Astrocyte (in vitro differentiated cells and primary cell): Measurements from ENCODE around the gene PSMC2. TPM values are rescaled to one million over a fixed set of nuclear protein-coding genes. Genes with fewer than 3 reads are reported as not detected.

Experiments used
- DNase-seq: peaks from one replicate; pipeline ENCODE4 v3.0.0-alpha.2; 2010; ENCODE audit warnings: low read depth
- FAIRE-seq: peaks from 2 replicates; lab custom pipeline; 2011; peaks lifted over from hg19 to GRCh38; lab: Jason Lieb, UNC
- H2AFZ ChIP-seq: 2 replicates; pipeline ENCODE4 v1.6.0; 2012; ENCODE audit warnings: low read depth, low read length, inconsistent platforms
- H3K27ac ChIP-seq: 2 replicates; pipeline ENCODE4 v1.5.1; 2011; ENCODE audit warnings: low read depth, low read length, inconsistent platforms
- H3K27me3 ChIP-seq: 2 replicates; pipeline ENCODE4 v1.6.0; 2011; ENCODE audit warnings: low read length, inconsistent platforms; ENCODE audit not compliant: insufficient read depth
- H3K36me3 ChIP-seq: 2 replicates; pipeline ENCODE4 v1.5.1; 2011; ENCODE audit warnings: low read length, inconsistent platforms; ENCODE audit not compliant: insufficient read depth
- H3K4me1 ChIP-seq: 2 replicates; pipeline ENCODE4 v1.5.1; 2011; ENCODE audit warnings: low read length, inconsistent platforms; ENCODE audit not compliant: insufficient read depth
- H3K4me2 ChIP-seq: 2 replicates; pipeline ENCODE4 v1.6.0; 2012; ENCODE audit warnings: low read length, inconsistent platforms
- H3K4me3 ChIP-seq: 2 replicates; pipeline ENCODE4 v1.5.1; 2011; ENCODE audit warnings: low read depth, mild to moderate bottlenecking, low read length, inconsistent platforms; ENCODE audit not compliant: insufficient read depth
- H3K79me2 ChIP-seq: 2 replicates; pipeline ENCODE4 v1.6.0; 2012; ENCODE audit warnings: mild to moderate bottlenecking, low read length, inconsistent platforms; ENCODE audit not compliant: insufficient read depth
- H3K9ac ChIP-seq: 2 replicates; pipeline ENCODE4 v1.6.0; 2012; ENCODE audit warnings: mild to moderate bottlenecking, low read length, inconsistent platforms
- H3K9me3 ChIP-seq: 2 replicates; pipeline ENCODE4 v1.5.1; 2012; ENCODE audit warnings: low read depth, mild to moderate bottlenecking, low read length, inconsistent platforms; ENCODE audit not compliant: insufficient read depth
- H4K20me1 ChIP-seq: 2 replicates; pipeline ENCODE4 v1.6.0; 2012; ENCODE audit warnings: low read length, inconsistent platforms; ENCODE audit not compliant: insufficient read depth
- H3K27ac Mint-ChIP-seq: one replicate; pipeline ENCODE4 v1.8.0; 2021; ENCODE audit warnings: mild to moderate bottlenecking, mixed read lengths; ENCODE audit not compliant: unreplicated experiment
- H3K27me3 Mint-ChIP-seq: one replicate; pipeline ENCODE4 v1.8.0; 2021; ENCODE audit warnings: low read depth, mixed read lengths; ENCODE audit not compliant: unreplicated experiment
- H3K36me3 Mint-ChIP-seq: one replicate; pipeline ENCODE4 v1.8.0; 2021; ENCODE audit warnings: low read depth, mixed read lengths; ENCODE audit not compliant: unreplicated experiment
- H3K4me1 Mint-ChIP-seq: one replicate; pipeline ENCODE4 v1.8.0; 2021; ENCODE audit warnings: low read depth, mixed read lengths; ENCODE audit not compliant: unreplicated experiment
- H3K4me3 Mint-ChIP-seq: one replicate; pipeline ENCODE4 v1.8.0; 2021; ENCODE audit warnings: mild to moderate bottlenecking, moderate library complexity, mixed read lengths; ENCODE audit not compliant: unreplicated experiment
- H3K9me3 Mint-ChIP-seq: one replicate; pipeline ENCODE4 v1.8.0; 2021; ENCODE audit warnings: mild to moderate bottlenecking, mixed read lengths; ENCODE audit not compliant: unreplicated experiment
- CTCF ChIP-seq: IDR thresholded peaks from 2 replicates; pipeline ENCODE4 v1.5.1; 2011; ENCODE audit warnings: low read depth, mild to moderate bottlenecking, inconsistent platforms, low read length, moderate library complexity; ENCODE audit not compliant: insufficient read depth
- EZH2 ChIP-seq: IDR thresholded peaks from 2 replicates; pipeline ENCODE4 v1.6.1; 2012; ENCODE audit warnings: mild to moderate bottlenecking, low read length, inconsistent platforms; ENCODE audit not compliant: insufficient read depth
- total RNA-seq: library from RNA; stranded (reverse); gene quantifications from 2 replicates; pipeline ENCODE4 v1.2.1, GENCODE V29; 2021

Gene PSMC2
- total RNA-seq, 1 donor from 2014 or later = 146 TPM

- H3K4me1 ChIP-seq = peaks cover 11% of the 10 kb centered on the region
- DNase-seq (no peak), FAIRE-seq (no peak)
- H2AFZ ChIP-seq = no peak overlapping the region
- Mint-ChIP-seq H3K4me3 (no peak overlapping the region), H3K36me3 (peaks cover 29% of the 10 kb centered on the region), H3K27ac (no peak overlapping the region), H3K4me1 (peaks cover 4% of the 10 kb centered on the region), H3K9me3 (no peaks in the 10 kb centered on the region), H3K27me3 (no peaks in the 10 kb centered on the region)
- peaks cover 52% of the 10 kb centered on the region for H3K36me3 ChIP-seq
- no peaks in the 10 kb centered on the region for H3K9me3 ChIP-seq
- no peak overlapping the region for H3K4me2 ChIP-seq
- H3K9ac ChIP-seq = no peak overlapping the region
- H3K4me3 ChIP-seq = no peak overlapping the region
- peaks cover 3% of the 10 kb centered on the region for H4K20me1 ChIP-seq
- no peak overlapping the region for H3K27ac ChIP-seq
- TF ChIP-seq CTCF (no peak), EZH2 (no peak)
- H3K79me2 ChIP-seq = peaks cover 38% of the 10 kb centered on the region
- no peaks in the 10 kb centered on the region for H3K27me3 ChIP-seq
These were observed 46.0 kb upstream of the PSMC2 start for GRCh38 chr7:103301441-103301840.

- TF ChIP-seq CTCF = no peak
- H2AFZ ChIP-seq = no peak overlapping the region
- no peak overlapping the region for H3K27ac ChIP-seq
- H3K79me2 ChIP-seq = peaks cover 22% of the 10 kb centered on the region
- H3K27me3 ChIP-seq = no peaks in the 10 kb centered on the region
- H3K4me2 ChIP-seq = no peak overlapping the region
- no peaks in the 10 kb centered on the region for H3K9me3 Mint-ChIP-seq
- FAIRE-seq = no peak
- DNase-seq = no peak
- no peaks in the 10 kb centered on the region for H3K4me1 ChIP-seq
- H3K27me3 Mint-ChIP-seq = no peaks in the 10 kb centered on the region
- H3K4me1 Mint-ChIP-seq = peaks cover 1% of the 10 kb centered on the region
- no peak overlapping the region for H3K27ac Mint-ChIP-seq
- H3K9ac ChIP-seq = no peak overlapping the region
- peaks cover 24% of the 10 kb centered on the region for H3K36me3 Mint-ChIP-seq
- H3K4me3 ChIP-seq = no peak overlapping the region
- peaks cover 70% of the 10 kb centered on the region for H3K36me3 ChIP-seq
- no peaks in the 10 kb centered on the region for H3K9me3 ChIP-seq
- no peak overlapping the region for H3K4me3 Mint-ChIP-seq
- peaks cover 4% of the 10 kb centered on the region for H4K20me1 ChIP-seq
These were observed 39.8 kb upstream of the PSMC2 start for GRCh38 chr7:103307503-103308231.

GRCh38 chr7:103314852-103315251, 32.6 kb upstream of the PSMC2 start:
- peaks cover 7% of the 10 kb centered on the region for H3K36me3 Mint-ChIP-seq
- Histone ChIP-seq H3K4me3 (no peak overlapping the region), H3K79me2 (no peaks in the 10 kb centered on the region), H3K27me3 (no peaks in the 10 kb centered on the region), H3K27ac (no peak overlapping the region), H3K9ac (no peak overlapping the region), H3K36me3 (peaks cover 85% of the 10 kb centered on the region), H3K4me1 (no peaks in the 10 kb centered on the region), H3K4me2 (no peak overlapping the region), H4K20me1 (no peaks in the 10 kb centered on the region), H3K9me3 (no peaks in the 10 kb centered on the region), H2AFZ (no peak overlapping the region)
- no peak for TF ChIP-seq EZH2
- no peak for TF ChIP-seq CTCF
- no peaks in the 10 kb centered on the region for H3K9me3 Mint-ChIP-seq
- H3K27me3 Mint-ChIP-seq = no peaks in the 10 kb centered on the region
- no peak overlapping the region for H3K27ac Mint-ChIP-seq
- H3K4me3 Mint-ChIP-seq = no peak overlapping the region
- no peaks in the 10 kb centered on the region for H3K4me1 Mint-ChIP-seq
- FAIRE-seq (peak; percentile 29), DNase-seq (no peak)
